Measurements from ENCODE around the gene CTBP1. TPM values are rescaled to one million over a fixed set of nuclear protein-coding genes. Genes with fewer than 3 reads are reported as not detected.

CTBP1 gene
- total and polyA plus RNA-seq, 2 experiments from 2014 or later, result 152 to 431 TPM

- Histone ChIP-seq H3K27ac (no peak overlapping the region), H3K36me3 (no peaks in the 10 kb centered on the region), H3K4me1 (ENCODE audit: low read depth) (peaks cover 13% of the 10 kb centered on the region), H3K27me3 (no peaks in the 10 kb centered on the region), H3K4me3 (no peak overlapping the region), H3K9me3 (ENCODE audit: low read depth) (no peaks in the 10 kb centered on the region)
- DNase-seq (ENCODE audit: low read depth in 1 of 2, low spot score in 1 of 2), result no peak
- no peak for TF ChIP-seq CTCF (IDR thresholded peaks at IDR 0.05; ENCODE audit: low read depth, low read length)
Measured at GRCh38 chr4:1250921-1251772, 2.2 kb upstream of the CTBP1 start.

- Histone ChIP-seq H3K36me3 (no peaks in the 10 kb centered on the region), H3K9me3 (ENCODE audit: low read depth) (no peaks in the 10 kb centered on the region), H3K4me1 (ENCODE audit: low read depth) (peaks cover 14% of the 10 kb centered on the region), H3K4me3 (no peak overlapping the region), H3K27ac (no peak overlapping the region), H3K27me3 (no peaks in the 10 kb centered on the region)
- DNase-seq (ENCODE audit: low read depth in 1 of 2, low spot score in 1 of 2), result no peak
- no peak for TF ChIP-seq CTCF (IDR thresholded peaks at IDR 0.05; ENCODE audit: low read depth, low read length)
Measured at GRCh38 chr4:1250527-1250812, 1.5 kb upstream of the CTBP1 start.

GRCh38 chr4:1249731-1250526, 999 bp upstream of the CTBP1 start:
- H3K4me1 ChIP-seq (ENCODE audit: low read depth), result peaks cover 14% of the 10 kb centered on the region
- DNase-seq (ENCODE audit: low read depth in 1 of 2, low spot score in 1 of 2), result peak in 1 of 2 donors; percentile 56
- no peaks in the 10 kb centered on the region for H3K9me3 ChIP-seq (ENCODE audit: low read depth)
- TF ChIP-seq CTCF (IDR thresholded peaks at IDR 0.05; ENCODE audit: low read depth, low read length), result no peak
- H3K36me3 ChIP-seq, result no peaks in the 10 kb centered on the region
- no peaks in the 10 kb centered on the region for H3K27me3 ChIP-seq
- H3K4me3 ChIP-seq, result peak overlapping the region; percentile 81
- H3K27ac ChIP-seq, result peak overlapping the region; percentile 94

GRCh38 chr4:1249148-1249730, 309 bp upstream of the CTBP1 start:
- peak overlapping the region; percentile 81 for H3K4me3 ChIP-seq
- H3K36me3 ChIP-seq, result no peaks in the 10 kb centered on the region
- TF ChIP-seq CTCF (IDR thresholded peaks at IDR 0.05; ENCODE audit: low read depth, low read length), result no peak
- H3K9me3 ChIP-seq (ENCODE audit: low read depth), result no peaks in the 10 kb centered on the region
- H3K4me1 ChIP-seq (ENCODE audit: low read depth), result peaks cover 14% of the 10 kb centered on the region
- peak overlapping the region; percentile 94 for H3K27ac ChIP-seq
- H3K27me3 ChIP-seq, result no peaks in the 10 kb centered on the region
- peak; percentile 93 to 96 for DNase-seq (ENCODE audit: low read depth in 1 of 2, low spot score in 1 of 2)

GRCh38 chr4:1247864-1248244, 1.1 kb downstream of the CTBP1 start:
- H3K4me1 ChIP-seq (ENCODE audit: low read depth), result peaks cover 14% of the 10 kb centered on the region
- H3K36me3 ChIP-seq, result no peaks in the 10 kb centered on the region
- peak overlapping the region; percentile 97 for H3K4me3 ChIP-seq
- no peaks in the 10 kb centered on the region for H3K27me3 ChIP-seq
- H3K9me3 ChIP-seq (ENCODE audit: low read depth), result no peaks in the 10 kb centered on the region
- peak in 1 of 2 donors; percentile 62 for DNase-seq (ENCODE audit: low read depth in 1 of 2, low spot score in 1 of 2)
- no peak for TF ChIP-seq CTCF (IDR thresholded peaks at IDR 0.05; ENCODE audit: low read depth, low read length)
- peak overlapping the region; percentile 95 for H3K27ac ChIP-seq
